Middle frontal gyrus (tissue), 1 donor: Measurements from ENCODE around the gene SCAP.
"Not testable (repeated sequence)": the region's sequence is repeated elsewhere in the genome, so short reads cannot be mapped to it uniquely, and the experiment has no call there.

Source experiments
- DNase-seq: peaks from one replicate; pipeline ENCODE4 v3.0.0-alpha.2; 2015; ENCODE audit warnings: low spot score; ENCODE audit errors: extremely low spot score

SCAP gene

GRCh38 chr3:47481763-47482162 lies 6.0 kb upstream of the SCAP start:
- DNase-seq: not testable (repeated sequence)

DNA sequence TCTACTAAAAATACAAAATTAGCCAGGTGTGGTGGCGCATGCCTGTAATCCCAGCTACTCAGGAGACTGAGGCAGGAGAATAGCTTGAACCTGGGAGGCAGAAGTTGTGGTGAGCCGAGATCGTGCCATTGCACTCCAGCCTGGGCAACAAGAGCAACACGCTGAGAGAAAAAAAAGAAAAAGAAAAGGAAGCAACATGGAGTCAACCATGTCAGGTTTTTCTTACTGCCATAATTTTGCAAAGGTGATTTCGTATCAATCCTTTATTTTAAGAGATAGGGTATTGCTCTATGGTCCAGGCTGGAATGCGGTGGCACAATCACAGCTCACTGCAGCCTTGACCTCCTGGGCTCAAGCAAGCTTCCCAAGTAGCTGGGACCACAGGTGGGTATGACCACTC lies 4.5 kb upstream of the SCAP start:
- not testable (repeated sequence) for DNase-seq

DNA sequence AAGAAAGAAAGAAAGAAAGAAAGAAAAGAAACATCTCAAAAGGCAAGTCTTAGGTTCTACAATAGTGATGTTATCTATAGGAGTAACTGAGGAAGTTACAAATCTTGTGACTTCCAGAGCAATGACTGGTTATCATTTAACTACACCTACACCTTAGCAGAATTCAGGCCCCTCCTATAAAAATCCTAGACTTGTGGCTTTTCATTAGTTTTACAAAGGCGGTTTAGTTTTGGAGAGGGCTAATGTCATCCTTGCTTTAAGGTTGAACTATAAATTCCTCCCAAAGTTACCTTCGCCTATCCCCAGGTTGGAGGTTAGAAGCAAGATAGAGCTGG lies 4.1 kb upstream of the SCAP start:
- DNase-seq: no peak

DNA sequence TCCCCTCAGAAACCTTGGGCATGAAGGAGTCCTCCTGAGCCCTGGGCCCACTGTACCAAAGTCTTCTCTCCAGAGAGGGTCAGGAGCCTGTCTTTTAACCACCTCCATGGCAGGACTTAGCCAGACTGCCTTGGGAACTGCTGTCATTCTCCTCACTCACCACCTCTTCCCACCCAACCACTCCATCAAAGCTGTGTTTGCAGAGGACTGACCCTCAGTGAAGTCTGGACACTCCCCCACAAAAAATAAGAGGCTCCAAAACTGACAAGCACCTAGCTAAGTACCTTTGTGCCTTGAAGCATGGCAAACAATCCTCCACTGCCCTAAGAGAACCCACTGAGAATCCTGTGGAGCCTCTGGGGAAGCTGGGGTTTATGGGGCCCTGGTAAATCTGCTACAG lies 2.3 kb upstream of the SCAP start:
- DNase-seq: no peak

GRCh38 chr3:47476644-47477199 lies 981 bp upstream of the SCAP start:
- no peak for DNase-seq

GRCh38 chr3:47476330-47476626 lies 537 bp upstream of the SCAP start:
- DNase-seq: no peak

DNA sequence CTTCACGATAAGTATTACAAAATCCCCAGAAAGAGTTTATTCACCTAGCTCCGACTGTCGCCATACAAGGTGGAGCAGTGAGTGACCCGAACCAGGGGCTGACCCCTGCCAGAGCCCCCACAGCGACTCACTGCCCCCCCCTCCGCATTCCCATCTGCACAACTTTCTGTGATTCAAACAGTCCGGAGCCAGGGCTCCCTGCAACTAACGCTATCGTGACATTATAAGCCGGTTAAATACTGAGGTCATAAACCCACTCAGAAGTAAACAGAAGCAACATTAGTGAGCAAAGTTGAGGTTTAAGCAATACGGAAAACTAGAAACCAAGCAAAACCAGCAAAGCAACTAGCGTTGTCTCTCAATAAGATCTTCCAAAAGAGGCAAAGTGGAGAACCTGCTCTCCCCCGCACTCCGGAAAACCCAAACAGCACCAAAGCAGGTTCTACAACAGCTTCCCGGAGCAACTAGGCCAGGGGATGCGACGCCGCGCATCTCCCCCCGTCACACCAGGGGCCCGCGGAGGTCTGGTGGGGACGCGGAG lies 642 bp downstream of the SCAP start:
- no peak for DNase-seq

- DNase-seq: no peak
Measured at GRCh38 chr3:47473391-47473790, 2.4 kb downstream of the SCAP start.

DNA sequence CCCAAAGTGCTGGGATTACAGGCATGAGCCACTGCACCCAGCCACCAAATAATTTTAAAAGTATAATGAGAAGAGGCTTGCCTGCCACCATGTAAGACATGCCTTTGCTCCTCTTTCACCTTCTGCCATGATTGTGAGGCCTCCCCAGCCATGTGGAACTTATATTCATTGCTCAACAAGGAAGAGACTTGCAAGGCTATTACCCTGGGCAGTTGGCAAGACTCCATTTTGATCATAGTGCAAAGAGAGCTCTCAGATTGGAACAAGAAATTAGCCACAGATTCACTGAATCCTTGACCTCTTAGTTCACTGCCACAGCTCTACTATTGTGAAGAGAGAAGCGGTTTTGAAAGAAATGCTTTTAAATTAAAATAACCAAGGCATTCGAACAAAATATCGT lies 6.1 kb downstream of the SCAP start:
- no peak for DNase-seq

DNA sequence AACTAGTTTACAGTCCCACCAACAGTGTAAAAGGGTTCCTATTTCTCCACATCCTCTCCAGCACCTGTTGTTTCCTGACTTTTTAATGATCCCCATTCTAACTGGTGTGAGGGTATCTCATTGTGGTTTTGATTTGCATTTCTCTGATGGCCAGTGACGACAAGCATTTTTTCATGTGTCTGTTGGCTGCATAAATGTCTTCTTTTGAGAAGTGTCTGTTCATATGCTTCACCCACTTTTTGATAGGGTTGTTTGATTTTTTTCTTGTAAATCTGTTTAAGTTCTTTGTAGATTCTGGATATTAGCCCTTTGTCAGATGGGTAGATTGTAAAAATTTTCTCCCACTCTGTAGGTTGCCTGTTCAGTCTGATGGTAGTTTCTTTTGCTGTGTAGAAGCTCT lies 7.4 kb downstream of the SCAP start:
- DNase-seq: not testable (repeated sequence)

DNA sequence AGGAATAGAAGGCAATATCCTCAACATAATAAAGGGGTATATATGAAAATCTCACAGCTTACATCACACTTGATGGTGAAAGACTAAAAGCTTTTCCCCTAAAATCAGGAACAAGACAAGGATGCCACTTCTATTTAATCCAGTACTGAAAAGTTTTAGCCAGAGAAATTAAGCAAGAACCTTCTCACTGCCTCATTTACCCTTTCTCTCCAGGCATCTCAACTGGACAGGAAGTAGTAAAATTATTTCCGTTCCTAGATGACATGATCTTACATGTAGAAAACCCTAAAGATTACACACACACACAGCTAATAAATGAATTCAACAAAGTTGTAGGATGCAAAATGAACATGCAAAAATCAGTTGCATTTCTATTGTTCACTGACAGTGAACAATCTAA lies 11.2 kb downstream of the SCAP start:
- DNase-seq: no peak

DNA sequence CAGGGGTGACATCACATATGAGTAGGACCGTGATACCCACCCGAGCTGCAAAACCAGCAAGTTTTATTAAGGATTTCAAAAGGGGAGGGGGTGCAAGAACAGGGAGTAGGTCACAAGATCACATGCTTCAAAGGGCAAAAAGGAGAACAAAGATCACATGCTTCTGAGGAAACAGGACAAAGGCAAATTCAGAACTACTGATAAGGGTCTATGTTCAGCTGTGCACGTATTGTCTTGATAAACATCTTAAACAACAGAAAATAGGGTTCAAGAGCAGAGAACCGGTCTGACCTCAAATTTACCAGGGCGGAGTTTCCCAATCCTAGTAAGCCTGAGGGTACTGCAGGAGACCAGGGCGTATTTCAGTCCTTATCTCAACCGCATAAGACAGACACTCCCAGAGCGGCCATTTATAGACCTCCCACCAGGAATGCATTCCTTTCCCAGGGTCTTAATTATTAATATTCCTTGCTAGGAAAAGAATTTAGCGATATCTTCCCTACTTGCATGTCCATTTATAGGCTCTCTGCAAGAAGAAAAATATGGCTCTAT lies 16.1 kb downstream of the SCAP start:
- not testable (repeated sequence) for DNase-seq

DNA sequence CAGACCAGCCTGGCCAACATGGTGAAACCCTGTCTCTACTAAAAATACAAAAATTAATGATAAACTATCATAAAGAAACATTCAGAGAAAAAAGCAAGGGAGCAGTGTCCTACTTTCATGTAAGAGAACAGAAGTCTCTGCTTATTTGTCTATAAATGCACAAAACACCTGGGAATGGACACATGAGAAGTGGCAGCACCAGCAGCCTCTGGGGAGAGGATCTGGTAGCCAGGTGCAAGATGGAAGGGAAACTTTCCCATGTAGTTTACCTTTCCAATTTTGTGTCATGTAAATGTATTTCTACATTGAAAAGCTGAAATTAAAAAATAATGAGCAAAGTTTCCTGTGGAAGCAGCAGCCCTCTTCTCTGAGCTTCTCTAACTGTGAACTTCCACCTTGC lies 18.8 kb downstream of the SCAP start:
- DNase-seq: no peak

GRCh38 chr3:47455806-47456452 lies 19.8 kb downstream of the SCAP start:
- no peak for DNase-seq

GRCh38 chr3:47452453-47453215 lies 23.1 kb downstream of the SCAP start:
- DNase-seq: no peak

DNA sequence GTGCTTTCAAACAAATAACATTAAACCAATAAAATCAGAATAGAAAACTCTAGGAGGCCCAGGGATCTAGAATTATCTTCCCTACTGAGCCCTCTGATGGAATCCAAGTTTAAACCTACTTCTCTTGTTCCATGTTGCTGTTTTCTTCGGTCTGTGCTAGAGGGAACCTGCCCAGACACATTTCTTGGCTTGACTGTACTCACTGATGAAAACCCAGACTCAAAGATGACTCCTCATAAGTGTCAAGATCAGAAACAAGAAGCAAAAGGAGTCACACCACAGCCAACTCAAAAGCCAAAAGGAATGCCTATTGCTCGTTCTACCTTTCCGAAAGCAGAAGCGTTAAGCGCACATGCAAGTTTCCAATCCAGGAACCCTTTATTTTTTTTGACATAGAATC lies 31.6 kb downstream of the SCAP start:
- DNase-seq: no peak

DNA sequence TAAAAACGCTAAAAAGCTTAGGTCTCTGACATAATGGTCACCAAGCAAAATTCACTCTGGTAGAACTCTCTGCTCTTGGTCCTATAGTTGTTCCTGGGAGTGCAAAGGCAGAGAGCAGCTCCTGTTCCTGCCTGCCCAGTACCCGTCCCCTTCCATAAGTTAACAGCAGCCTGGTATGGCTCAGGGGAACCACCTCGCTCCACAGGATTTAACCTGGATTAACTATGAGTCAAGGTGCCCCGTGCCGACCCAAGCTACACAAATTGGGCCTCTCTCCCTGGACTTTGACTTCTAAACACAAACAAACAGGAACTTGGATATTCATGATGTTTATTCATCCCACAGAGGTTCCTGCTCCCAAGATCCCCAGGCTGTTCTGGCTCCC lies 32.1 kb downstream of the SCAP start:
- no peak for DNase-seq

DNA sequence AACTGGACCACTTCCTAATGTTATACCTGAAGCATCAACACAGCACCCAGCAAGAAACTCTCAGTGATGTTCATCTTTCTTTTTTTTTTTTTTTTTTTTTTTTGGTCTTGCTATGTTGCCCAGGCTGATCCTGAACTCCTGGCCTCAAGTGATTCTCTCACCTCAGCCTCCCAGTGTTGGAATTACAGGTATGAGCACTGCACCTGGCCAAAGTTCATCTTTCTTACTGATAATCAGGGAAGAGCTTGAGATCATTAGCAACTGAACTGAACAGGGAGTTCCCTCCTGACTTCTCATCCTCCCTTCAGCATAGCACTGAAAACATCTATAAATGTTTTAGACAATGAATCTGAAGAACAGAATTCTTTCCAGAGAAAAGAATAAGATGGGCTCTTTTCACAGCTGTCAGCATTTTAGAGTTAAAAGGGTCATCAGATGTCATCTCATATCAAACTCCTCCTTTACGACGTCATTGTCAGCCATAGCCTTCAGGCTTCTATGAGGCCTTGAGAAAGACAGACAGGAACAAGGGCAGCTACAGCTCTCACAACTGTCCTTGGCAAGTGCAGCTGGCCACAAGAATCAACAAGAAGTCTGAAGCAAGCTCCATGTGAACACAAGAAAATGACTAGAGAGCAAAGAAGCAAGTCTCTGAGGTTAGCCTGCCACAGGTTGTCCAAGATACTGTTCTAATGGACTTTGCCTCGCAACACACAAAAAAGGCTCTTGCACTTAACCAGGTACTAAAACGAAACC lies 33.8 kb downstream of the SCAP start:
- no peak for DNase-seq

GRCh38 chr3:47440131-47440530 lies 35.6 kb downstream of the SCAP start:
- peak; percentile 17 for DNase-seq

- no peak for DNase-seq
Measured at GRCh38 chr3:47436180-47436579, 39.6 kb downstream of the SCAP start.

- no peak for DNase-seq
Measured at GRCh38 chr3:47434849-47435248, 40.9 kb downstream of the SCAP start.

DNA sequence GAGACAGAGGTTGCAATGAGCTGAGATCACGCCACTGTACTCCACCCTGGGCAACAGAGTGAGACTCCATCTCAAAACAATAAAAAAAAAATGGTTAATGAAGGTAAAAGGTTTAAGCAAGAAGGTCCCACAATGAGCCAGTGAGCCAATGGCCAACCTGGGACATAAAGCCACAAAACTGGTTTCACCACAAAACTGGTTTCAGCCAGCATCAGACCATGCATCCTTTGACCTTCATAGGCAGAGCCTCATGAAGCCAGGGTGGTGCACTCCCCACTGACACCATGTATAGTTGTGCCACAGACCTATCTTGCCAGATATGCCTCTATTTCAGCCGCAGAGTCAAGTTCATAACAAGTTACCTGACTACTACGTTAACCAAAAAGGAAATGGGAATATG lies 41.9 kb downstream of the SCAP start:
- DNase-seq: no peak
